SU-DHL-6 (cell line): Measurements from ENCODE around the gene SP8.

Source experiments
- H2AFZ ChIP-seq: fragments of 200-600 bp; sonication (generic); 2 replicates; pipeline ENCODE4 v1.6.1; 2014; ENCODE audit warnings: low read depth, mild to moderate bottlenecking, moderate library complexity, mixed read lengths, antibody characterized with exemption, low read length; ENCODE audit not compliant: severe bottlenecking
- H3F3A ChIP-seq: fragments of 200-600 bp; shearing (Covaris generic); 2 replicates; pipeline ENCODE4 v1.6.0; 2016; ENCODE audit warnings: antibody characterized with exemption, mild to moderate bottlenecking; ENCODE audit not compliant: insufficient read depth
- H3K27ac ChIP-seq: fragments of 200-600 bp; sonication (generic); 2 replicates; pipeline ENCODE4 v1.5.1; 2016; ENCODE audit warnings: low read depth, mild to moderate bottlenecking, low read length, moderate library complexity, mixed read lengths
- H3K27me3 ChIP-seq: fragments of 200-600 bp; sonication (generic), shearing (Covaris generic); 2 replicates; pipeline ENCODE4 v1.6.0; 2014; ENCODE audit warnings: mild to moderate bottlenecking, low read length
- H3K36me3 ChIP-seq: fragments of 200-600 bp; sonication (generic); 2 replicates; pipeline ENCODE4 v1.6.1; 2014; ENCODE audit warnings: mild to moderate bottlenecking, low read length, mixed read lengths
- H3K4me2 ChIP-seq: fragments of 300-600, 200-600 bp; shearing (Covaris generic), sonication (generic); 2 replicates; pipeline ENCODE4 v1.6.0; 2014; ENCODE audit warnings: low read length, low read depth, mild to moderate bottlenecking; ENCODE audit not compliant: poor library complexity, severe bottlenecking
- H3K4me3 ChIP-seq: fragments of 200-600 bp; sonication (generic); 2 replicates; pipeline ENCODE4 v1.5.1; 2014; ENCODE audit warnings: antibody characterized with exemption, low read length, mild to moderate bottlenecking, mixed read lengths; ENCODE audit not compliant: insufficient read depth, poor library complexity, severe bottlenecking
- H3K79me2 ChIP-seq: fragments of 200-600 bp; sonication (generic); 2 replicates; pipeline ENCODE4 v1.6.1; 2014; ENCODE audit warnings: mild to moderate bottlenecking, low read length, moderate library complexity; ENCODE audit not compliant: insufficient read depth
- H3K9ac ChIP-seq: fragments of 200-600 bp; sonication (generic); 2 replicates; pipeline ENCODE4 v1.7.0; 2014; ENCODE audit warnings: mild to moderate bottlenecking, low read length
- H3K9me2 ChIP-seq: fragments of 200-600 bp; sonication (generic); replicated peaks from 2 replicates; pipeline ENCODE4 v1.6.1; 2014; ENCODE audit warnings: low read length; ENCODE audit not compliant: insufficient read depth
- H3K9me3 ChIP-seq: fragments of 200-600 bp; sonication (generic); 2 replicates; pipeline ENCODE4 v1.6.1; 2014; ENCODE audit warnings: low read length, mixed read lengths; ENCODE audit not compliant: insufficient read depth
- H4K20me1 ChIP-seq: fragments of 200-600 bp; sonication (generic); 2 replicates; pipeline ENCODE4 v1.6.1; 2014; ENCODE audit warnings: low read depth, mild to moderate bottlenecking, antibody characterized with exemption, low read length, moderate library complexity, mixed read lengths
- CTCF ChIP-seq: fragments of 200-600 bp; sonication (generic); IDR thresholded peaks from one replicate; pipeline ENCODE4 v1.5.1; 2017; ENCODE audit warnings: antibody characterized with exemption, mild to moderate bottlenecking, low read length, moderate library complexity; ENCODE audit not compliant: insufficient read depth, poor library complexity, severe bottlenecking
- EZH2phosphoT487 ChIP-seq: fragments of 200-600 bp; sonication (generic), shearing (Covaris generic); conservative IDR thresholded peaks from 2 replicates; pipeline ENCODE4 v1.6.1; 2018; ENCODE audit warnings: mild to moderate bottlenecking, antibody characterized with exemption, low read length, moderate library complexity, mixed read lengths

The SP8 gene

DNA sequence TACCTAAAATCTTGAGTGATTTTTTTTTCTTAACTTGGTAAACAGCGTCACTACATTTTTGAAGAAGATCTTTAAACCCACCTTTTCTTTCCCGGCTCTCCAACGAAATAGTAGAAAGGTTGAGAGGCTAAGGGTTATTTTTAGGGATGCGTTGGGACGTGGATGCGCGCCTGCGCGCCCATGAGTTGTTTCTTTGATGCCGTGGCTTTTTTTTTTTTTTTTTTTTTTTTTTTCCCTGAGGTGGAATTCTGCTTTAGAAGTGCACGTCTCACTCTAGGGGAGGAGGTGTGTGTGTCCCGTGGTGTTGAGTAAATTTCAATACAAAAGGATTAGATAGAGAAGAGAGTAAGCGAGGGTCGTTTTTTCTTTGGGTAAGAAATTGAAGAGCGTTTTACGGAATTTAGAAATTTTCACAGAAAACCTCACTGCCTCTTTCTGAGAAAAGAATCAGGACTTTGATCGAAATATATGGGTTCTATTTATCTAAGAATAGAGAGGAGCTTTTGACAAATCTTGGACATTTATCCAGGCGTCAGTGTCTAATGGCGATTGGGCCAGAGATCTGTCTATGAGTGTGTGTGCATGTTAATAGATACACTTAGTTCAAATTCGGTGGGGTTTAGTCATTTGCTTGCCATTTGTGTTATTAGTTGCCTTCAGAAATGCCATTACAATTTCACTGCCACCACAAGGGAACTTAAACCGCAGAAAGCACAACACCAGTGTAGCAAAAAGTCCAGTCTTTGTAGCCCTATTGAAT, 1.2 kb upstream of the SP8 start:
- H4K20me1 ChIP-seq = no peaks in the 10 kb centered on the region; the same call in 1 of the 2 replicates
- H3K4me2 ChIP-seq = no peak overlapping the region

GRCh38 chr7:20786421-20786778, 286 bp downstream of the SP8 start:
- no peaks in the 10 kb centered on the region for H3K27me3 ChIP-seq
- H2AFZ ChIP-seq = no peak overlapping the region
- TF ChIP-seq CTCF (no peak), EZH2phosphoT487 (no peak)
- H3F3A ChIP-seq = no peaks in the 10 kb centered on the region
- H3K4me2 ChIP-seq = no peak overlapping the region
- H3K27ac ChIP-seq = no peak overlapping the region
- no peaks in the 10 kb centered on the region for H3K9me3 ChIP-seq
- no peak overlapping the region for H3K9ac ChIP-seq
- no peaks in the 10 kb centered on the region; the same call in 1 of the 2 replicates for H4K20me1 ChIP-seq
- H3K79me2 ChIP-seq = no peaks in the 10 kb centered on the region
- no peaks in the 10 kb centered on the region for H3K9me2 ChIP-seq
- H3K36me3 ChIP-seq = no peaks in the 10 kb centered on the region
- no peak overlapping the region for H3K4me3 ChIP-seq

More for the DNA sequence above, 1.2 kb upstream of the SP8 start:
- Histone ChIP-seq H3F3A (no peaks in the 10 kb centered on the region), H3K27me3 (no peaks in the 10 kb centered on the region), H3K9me3 (no peaks in the 10 kb centered on the region), H3K36me3 (no peaks in the 10 kb centered on the region), H3K9me2 (no peaks in the 10 kb centered on the region), H3K4me3 (no peak overlapping the region), H2AFZ (no peak overlapping the region), H3K27ac (no peak overlapping the region), H3K79me2 (no peaks in the 10 kb centered on the region), H3K9ac (no peak overlapping the region)
- TF ChIP-seq EZH2phosphoT487 (no peak), CTCF (no peak)

DNA sequence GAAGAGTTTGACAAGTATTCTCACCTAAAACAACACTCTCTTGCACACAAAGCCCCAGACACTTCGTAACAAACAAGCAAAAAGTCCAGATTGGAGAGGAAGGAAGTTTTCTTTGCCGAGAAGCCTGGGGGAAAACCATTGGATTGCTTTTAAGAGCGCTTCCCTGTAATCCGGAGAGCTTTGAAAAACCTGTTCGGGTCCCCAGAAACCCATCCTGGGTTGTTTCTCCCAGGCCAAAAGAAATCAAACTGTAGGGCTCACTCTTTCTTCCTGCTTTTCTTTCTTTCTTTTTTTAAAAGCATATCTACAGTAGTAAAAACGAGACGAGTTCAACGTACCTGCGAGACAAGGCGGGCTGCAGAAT, 655 bp downstream of the SP8 start:
- Histone ChIP-seq H3K79me2 (no peaks in the 10 kb centered on the region), H3K9me2 (no peaks in the 10 kb centered on the region), H3K9me3 (no peaks in the 10 kb centered on the region), H3K27ac (no peak overlapping the region), H3K9ac (no peak overlapping the region), H3K4me2 (no peak overlapping the region), H3K4me3 (no peak overlapping the region), H3K36me3 (no peaks in the 10 kb centered on the region), H3F3A (no peaks in the 10 kb centered on the region), H4K20me1 (no peaks in the 10 kb centered on the region; the same call in 1 of the 2 replicates), H2AFZ (no peak overlapping the region), H3K27me3 (no peaks in the 10 kb centered on the region)
- no peak for TF ChIP-seq EZH2phosphoT487
- TF ChIP-seq CTCF = no peak
